GM12892 (cell line): ENCODE results near the gene BRSK1.

Source experiments
- POLR2A ChIP-seq: IDR thresholded peaks from 2 replicates; pipeline ENCODE4 v1.6.1; 2011; ENCODE audit warnings: low read depth, low read length, control low read depth
- POLR2AphosphoS5 ChIP-seq: IDR thresholded peaks from 2 replicates; pipeline ENCODE4 v1.6.1; 2011; ENCODE audit warnings: low read depth, low read length, control low read depth
- TAF1 ChIP-seq: IDR thresholded peaks from 2 replicates; pipeline ENCODE4 v1.6.1; 2011; ENCODE audit warnings: low read depth, mild to moderate bottlenecking, control low read depth, low read length, borderline replicate concordance

DNA sequence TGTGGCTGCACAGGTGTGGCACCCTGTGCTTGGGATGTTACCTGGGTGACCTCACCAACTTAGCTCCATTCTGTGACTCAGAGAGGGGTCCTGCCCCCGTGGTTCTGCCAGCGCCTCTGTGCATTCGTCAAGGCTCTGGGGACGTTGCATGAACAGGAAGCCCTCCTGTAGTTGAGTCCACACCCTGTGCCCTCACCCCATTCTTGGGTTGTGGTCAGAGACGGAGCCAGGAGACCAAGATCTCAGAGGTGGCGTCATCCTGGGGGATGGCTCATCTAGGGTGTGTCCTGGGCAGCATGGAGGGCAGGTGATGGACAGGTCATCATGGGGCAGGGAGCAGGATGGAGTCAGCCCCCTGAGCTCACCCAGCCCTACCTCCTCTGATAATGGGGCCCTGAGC lies 68.2 kb downstream of the BRSK1 start:
- TF ChIP-seq POLR2A (no peak), POLR2AphosphoS5 (no peak), TAF1 (no peak)
